ENCODE results near the gene SPATA20. TPM values are rescaled to one million over a fixed set of nuclear protein-coding genes. Genes with fewer than 3 reads are reported as not detected.

Gene SPATA20
- total and polyA plus RNA-seq, 2 of the 13 experiments (the other 11 are each of a cell fraction or from before 2014, with no cell fraction given) = 36.1 to 64.8 TPM

DNA sequence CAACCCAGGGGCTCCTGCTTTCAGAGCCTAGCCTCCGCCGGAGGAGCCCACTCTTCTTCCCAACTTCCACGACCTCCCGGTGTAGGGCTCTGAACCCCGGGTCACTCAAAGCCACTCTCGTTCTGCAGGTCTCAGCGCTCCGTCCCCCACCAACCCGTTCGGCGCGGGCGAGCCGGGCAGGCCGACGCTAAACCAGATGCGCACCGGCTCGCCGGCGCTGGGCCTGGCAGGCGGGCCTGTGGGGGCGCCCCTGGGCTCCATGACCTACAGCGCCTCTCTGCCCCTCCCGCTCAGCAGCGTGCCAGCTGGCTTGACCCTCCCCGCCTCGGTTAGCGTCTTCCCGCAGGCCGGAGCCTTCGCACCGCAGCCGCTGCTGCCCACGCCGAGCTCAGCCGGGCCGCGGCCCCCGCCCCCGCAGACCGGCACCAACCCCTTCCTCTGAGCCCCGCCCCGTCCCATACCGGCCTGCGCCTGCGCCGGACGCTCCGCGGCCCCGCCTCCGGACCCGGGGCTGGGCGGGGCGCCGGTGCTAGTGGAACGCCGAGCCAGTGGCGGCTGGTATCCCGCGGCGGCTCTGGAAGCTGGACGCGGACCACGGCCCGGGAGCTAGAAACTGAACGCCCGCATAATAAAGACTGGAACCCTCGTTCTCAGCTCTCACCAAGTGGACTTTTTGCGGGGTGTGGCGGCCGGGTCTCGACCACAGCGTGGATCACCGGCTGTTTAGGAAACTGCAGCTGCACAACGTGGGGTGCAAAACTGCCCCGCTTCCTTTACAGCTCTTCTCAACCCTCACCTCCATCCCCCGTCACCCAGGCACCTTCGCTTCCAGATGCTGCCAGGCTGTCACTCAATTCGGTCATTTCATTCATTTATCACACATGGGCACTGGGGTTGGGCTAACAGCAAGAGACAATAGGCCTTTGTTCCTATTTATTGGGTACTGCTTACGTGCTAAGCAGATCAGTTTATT, 5.0 kb upstream of the SPATA20 start:
- DNase-seq (ENCODE audit: low spot score) = peak; percentile 81
- Histone ChIP-seq H2AFZ (ENCODE audit: low read length) (peak overlapping the region; percentile 33), H3K4me1 (ENCODE audit: insufficient read depth, low read length) (peaks cover 80% of the 10 kb centered on the region), H3K4me2 (ENCODE audit: low read depth, low read length) (peak overlapping the region; percentile 97), H3K9me3 (ENCODE audit: low read length) (no peaks in the 10 kb centered on the region), H3K4me3 (replicated peaks in 1 of 3; ENCODE audit: insufficient read depth in 1 of 3, low read depth in 2 of 3, low read length in 3 of 3) (peak overlapping the region; percentile 73 to 87 (median 78)), H3K9ac (ENCODE audit: insufficient read depth, low read depth, low read length) (peak overlapping the region; percentile 95), H3K27ac (ENCODE audit: extremely low read length, insufficient read depth, low read length) (peak overlapping the region; percentile 97), H3K79me2 (ENCODE audit: insufficient read depth, low read length) (no peaks in the 10 kb centered on the region), H4K20me1 (ENCODE audit: insufficient read depth, low read length) (no peaks in the 10 kb centered on the region), H3K27me3 (ENCODE audit: control insufficient read depth in 1 of 2, insufficient read depth in 2 of 2, low read length in 2 of 2) (no peaks in the 10 kb centered on the region; a peak in 1 of 5 replicates), H3K36me3 (replicated peaks in 1 of 2; ENCODE audit: control insufficient read depth in 1 of 2, insufficient read depth in 2 of 2, low read length in 2 of 2) (no peaks in the 10 kb centered on the region)
- in situ Hi-C loops (cut with HindIII; ENCODE audit: extremely low pct_ligation_motif_present, low pct_unique_long_range_greater_than_20kb) (loop anchor here (10.0 kb wide), 1 partner anchor 413 kb away; no protein-coding TSS in a partner anchor), intact Hi-C loops (cut with micrococcal nuclease; ENCODE audit: unreplicated experiment) (loop anchor here (10.0 kb wide), 1 partner anchor 413 kb away; no protein-coding TSS in a partner anchor)
- ChIA-PET POLR2A (interaction anchor here (0.6 to 4.2 kb wide), 35 partner anchors 8 to 402 kb away, joined by 3 to 79 read pairs (median 5); partner anchors contain the start of genes CACNA1G, EPN3, LUC7L3 and TOB1), CTCF (ENCODE audit: low intra/inter-chr PET ratio, low total read pairs) (no interaction called here)
- peak; percentile 69 for ATAC-seq
- WGBS (ENCODE audit: low lambda C conversion rate) = 1% methylated on average over 27 of the region's 82 CpGs
- no peak for FAIRE-seq
- BruUV-seq (replicated peaks) = TSS peak; percentile 97
- TF ChIP-seq ZNF547 (CRISPR knock-in tag; IDR thresholded peaks at IDR 0.05) (peak; percentile 87), ZBTB40 (IDR thresholded peaks at IDR 0.05) (no peak), ZBTB40 (CRISPR knock-in tag; IDR thresholded peaks at IDR 0.05) (peak; percentile 77; the same call in 1 of the 2 replicates), NAIF1 (CRISPR knock-in tag; IDR thresholded peaks at IDR 0.05; ENCODE audit: borderline replicate concordance) (no peak), E2F5 (CRISPR knock-in tag; conservative IDR thresholded peaks at IDR 0.05) (peak; percentile 73)

Measured in HepG2 (cell line).